GM08714 (cell line): ENCODE data around the gene CEP20.

Experiments
- H3K4me3 ChIP-seq: fragments of 200-500 bp; sonication (Bioruptor generic); 2 replicates; pipeline ENCODE4 v1.5.1; 2014; ENCODE audit warnings: mild to moderate bottlenecking, low read length, inconsistent platforms
- ZNF274 ChIP-seq: IDR thresholded peaks from 2 replicates; pipeline ENCODE4 v1.6.1; 2012; ENCODE audit warnings: mild to moderate bottlenecking, low read depth, low read length

The CEP20 gene

DNA sequence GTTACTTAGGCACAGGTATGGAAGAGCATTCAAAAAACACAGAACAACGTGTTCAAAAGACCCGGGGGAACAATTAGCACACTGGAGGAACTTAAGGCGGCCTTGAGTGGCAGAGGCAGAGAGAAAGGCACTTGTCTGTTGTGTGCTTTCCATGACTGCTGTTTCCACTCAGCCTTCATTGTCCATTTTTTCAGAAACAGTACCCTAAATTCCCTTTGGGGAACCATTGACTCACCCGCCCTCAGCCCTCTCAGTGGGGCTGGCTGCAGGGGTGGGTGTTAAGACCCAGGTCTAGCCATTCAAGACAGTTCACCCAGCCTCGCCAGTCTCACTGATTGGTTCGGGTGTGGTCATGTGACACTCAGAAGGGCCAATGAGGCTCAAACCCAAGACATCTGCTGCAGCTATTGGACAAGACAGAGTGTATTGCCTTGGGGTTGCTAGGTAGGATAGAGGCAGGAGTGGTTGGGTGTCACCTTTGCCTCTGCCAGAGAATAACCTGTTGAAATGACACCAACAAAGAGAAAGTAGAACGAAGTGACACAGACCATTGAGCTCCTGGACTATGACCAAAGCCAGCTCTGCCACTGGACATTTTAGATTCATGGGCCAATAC lies 19.6 kb upstream of the CEP20 start:
- H3K4me3 ChIP-seq, result no peak overlapping the region
- TF ChIP-seq ZNF274, result no peak

DNA sequence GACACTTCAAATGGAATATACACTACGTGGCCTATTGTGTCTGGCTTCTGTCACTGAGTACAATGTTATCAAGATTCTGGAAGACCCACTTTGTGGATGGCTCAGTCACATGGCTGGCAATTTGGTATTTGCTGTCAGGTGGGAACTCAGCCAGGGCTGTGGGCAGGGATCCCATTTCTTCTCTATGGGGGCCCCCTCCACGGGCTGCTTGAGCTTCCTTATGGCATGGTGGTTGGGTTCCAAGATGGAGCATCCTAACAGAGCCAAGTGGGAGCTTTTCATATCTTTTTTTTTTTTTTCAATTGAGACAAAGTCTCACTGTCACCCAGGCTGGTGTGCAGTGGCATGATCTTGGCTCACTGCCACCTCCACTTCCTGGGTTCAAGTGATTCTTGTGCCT lies 18.0 kb upstream of the CEP20 start:
- no peak overlapping the region for H3K4me3 ChIP-seq
- TF ChIP-seq ZNF274, result no peak

GRCh38 chr16:15903960-15904359 lies 15.6 kb upstream of the CEP20 start:
- H3K4me3 ChIP-seq, result no peak overlapping the region
- TF ChIP-seq ZNF274, result no peak

DNA sequence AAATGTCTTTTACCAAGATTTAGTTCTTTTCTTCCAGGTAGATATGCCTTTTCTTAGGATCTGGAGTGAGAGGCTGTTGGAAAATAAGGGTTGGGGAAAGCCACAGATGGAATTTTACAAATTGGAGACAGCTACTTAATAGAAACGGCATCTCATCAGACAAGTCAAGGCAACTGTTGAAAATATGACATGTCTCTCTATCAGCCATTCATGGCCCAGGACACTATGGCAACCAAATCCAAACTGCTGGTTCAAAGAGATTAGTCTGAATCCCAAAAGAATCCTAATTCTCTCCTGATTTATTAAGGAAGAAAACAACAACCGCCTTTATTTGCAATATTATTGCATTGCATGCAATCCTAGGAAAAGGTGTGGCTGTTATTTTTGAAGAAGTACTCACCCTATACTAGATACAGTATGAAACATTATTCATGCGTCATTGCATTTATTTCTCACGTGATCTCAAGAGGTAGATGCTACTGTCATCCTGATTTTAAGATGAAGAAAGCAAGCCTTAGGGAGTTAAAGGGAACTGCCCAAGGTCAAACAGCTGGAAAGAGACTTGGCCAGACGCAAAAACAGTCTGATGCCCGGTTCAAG lies 12.6 kb upstream of the CEP20 start:
- no peak overlapping the region for H3K4me3 ChIP-seq
- no peak for TF ChIP-seq ZNF274

DNA sequence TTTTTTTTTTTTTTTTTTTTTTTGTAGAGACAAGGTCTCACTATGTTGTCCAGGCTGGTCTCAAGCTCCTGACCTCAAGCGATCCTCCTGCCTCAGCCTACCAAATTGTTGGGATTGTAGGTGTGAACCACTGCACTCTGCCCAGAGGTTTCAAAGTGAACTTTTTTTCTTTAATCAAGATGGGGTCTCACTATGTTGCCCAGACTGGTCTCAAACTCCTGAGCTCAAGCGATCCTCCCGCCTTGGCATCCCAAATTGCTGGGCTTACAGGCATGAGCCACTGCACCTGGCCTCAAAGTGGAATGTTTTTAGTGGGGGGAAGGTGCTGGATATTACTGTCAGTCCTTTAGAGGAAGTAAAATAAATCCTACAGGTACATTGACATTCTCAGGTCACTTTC lies 12.0 kb upstream of the CEP20 start:
- no peak overlapping the region for H3K4me3 ChIP-seq
- TF ChIP-seq ZNF274, result no peak

DNA sequence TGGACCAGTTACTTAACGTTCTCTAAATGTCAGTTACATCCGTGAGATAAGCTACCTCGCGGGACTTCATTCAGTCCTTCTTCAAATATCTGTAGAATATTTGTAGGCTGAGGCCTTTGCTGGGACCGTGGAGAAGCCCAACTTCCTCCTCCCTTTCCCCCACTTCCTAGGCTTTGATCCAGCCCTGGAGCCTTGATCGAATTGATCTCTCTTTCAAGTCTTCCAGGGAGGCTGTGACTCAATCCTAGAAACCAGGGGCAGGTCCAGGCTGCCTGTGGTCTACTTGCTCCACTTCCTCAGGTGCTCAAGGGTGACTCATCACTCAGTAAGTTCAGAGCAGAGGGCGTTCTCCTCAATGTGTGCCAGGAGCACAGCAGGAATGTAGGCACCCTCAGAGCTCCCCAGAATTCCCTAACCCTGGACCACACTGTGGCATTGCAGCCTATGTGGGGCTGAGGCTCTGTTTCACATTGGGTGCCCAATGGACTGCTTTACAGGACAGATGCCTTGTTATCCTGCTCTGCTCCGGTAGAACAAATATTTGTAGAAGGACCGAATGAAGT lies 11.2 kb upstream of the CEP20 start:
- no peak overlapping the region for H3K4me3 ChIP-seq
- no peak for TF ChIP-seq ZNF274

DNA sequence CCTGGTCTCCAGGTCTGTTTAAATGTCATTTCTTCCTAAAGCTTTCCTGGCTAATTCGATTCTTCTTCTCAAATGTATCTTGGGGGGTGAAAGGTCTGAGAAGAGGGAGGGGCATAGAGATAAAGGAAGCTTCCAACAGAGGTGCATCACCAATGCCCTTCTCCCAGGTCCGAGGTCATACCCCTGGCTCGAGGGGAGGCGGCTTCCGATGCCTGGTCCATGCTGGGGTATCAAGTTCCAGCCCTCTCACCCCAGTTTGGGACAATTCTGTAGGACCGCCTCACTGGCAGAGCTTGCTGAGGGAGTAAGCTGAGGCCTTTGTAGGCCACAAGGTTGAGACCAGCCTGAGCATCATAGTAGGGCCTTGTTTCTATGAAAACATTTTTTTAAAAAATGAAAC lies 10.3 kb upstream of the CEP20 start:
- TF ChIP-seq ZNF274, result no peak
- no peak overlapping the region for H3K4me3 ChIP-seq

GRCh38 chr16:15897834-15898254 lies 9.4 kb upstream of the CEP20 start:
- TF ChIP-seq ZNF274, result no peak
- peak overlapping the region; percentile 7; the same call in 1 of the 2 replicates for H3K4me3 ChIP-seq

GRCh38 chr16:15897121-15897780 lies 8.8 kb upstream of the CEP20 start:
- no peak overlapping the region; the same call in 1 of the 2 replicates for H3K4me3 ChIP-seq
- no peak for TF ChIP-seq ZNF274

GRCh38 chr16:15894571-15895374 lies 6.4 kb upstream of the CEP20 start:
- H3K4me3 ChIP-seq, result no peak overlapping the region

DNA sequence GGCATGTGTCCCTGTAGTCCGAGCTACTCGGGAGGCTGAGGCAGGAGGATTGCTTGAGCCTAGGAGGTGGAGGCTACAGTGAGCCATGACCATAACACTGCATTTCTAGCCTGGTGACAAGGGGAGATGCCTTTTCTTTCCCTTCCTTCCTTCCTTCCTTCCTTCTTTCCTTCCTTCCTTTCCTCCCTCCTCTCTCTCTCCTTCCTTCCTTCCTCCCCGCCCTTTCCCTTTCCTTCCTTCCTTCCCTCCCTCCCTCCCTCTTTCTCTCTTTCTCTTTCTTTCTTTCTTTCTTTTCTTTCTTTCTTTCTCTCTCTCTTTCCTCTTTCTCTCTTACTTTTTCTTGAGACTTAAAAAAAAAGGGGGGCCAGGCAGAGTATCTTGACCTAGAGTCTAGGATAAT lies 3.1 kb upstream of the CEP20 start:
- H3K4me3 ChIP-seq, result no peak overlapping the region
- TF ChIP-seq ZNF274, result no peak

More at GRCh38 chr16:15894571-15895374, 6.4 kb upstream of the CEP20 start:
- no peak for TF ChIP-seq ZNF274

DNA sequence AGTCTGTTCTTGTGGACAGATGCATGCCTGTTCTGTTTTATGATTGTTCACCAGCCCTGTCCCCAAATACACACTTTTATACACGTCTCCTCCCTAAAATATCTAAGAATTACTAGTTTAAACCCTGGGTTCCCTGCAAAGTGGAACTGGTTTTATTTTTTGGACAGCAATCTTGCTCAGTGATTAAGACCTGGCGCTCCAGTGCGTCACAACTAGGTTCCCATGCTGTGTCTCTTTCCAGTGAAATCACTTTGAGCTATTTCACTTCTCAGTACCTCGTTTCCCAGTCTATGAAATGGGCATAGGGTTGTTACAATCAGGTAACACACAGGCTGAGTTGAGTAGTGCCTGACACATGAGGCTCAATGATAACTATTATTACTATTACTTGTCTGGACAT lies 1.1 kb downstream of the CEP20 start:
- TF ChIP-seq ZNF274, result no peak
- peak overlapping the region; percentile 94 for H3K4me3 ChIP-seq

- no peak overlapping the region for H3K4me3 ChIP-seq
- TF ChIP-seq ZNF274, result no peak
Observed at GRCh38 chr16:15886078-15886477, 2.3 kb downstream of the CEP20 start.

- H3K4me3 ChIP-seq, result no peak overlapping the region
- no peak for TF ChIP-seq ZNF274
Observed at GRCh38 chr16:15885560-15886001, 2.8 kb downstream of the CEP20 start.

DNA sequence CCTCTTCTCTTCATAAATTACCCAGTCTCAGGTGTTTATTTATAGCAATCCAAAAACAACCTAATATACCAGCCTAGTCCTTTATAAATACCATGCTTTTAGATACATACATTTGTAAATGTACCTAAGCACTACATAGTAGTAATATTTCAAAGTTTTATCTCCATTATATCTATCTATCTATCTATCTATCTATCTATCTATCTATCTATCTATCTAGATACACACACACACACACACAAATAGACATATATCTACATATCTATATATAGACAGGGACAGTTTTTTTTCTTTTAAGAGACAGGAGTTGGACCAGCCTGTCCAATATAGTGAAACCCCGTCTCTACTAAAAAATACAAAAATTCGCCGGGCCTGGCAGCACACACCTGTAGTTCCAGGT lies 5.8 kb downstream of the CEP20 start:
- TF ChIP-seq ZNF274, result no peak
- H3K4me3 ChIP-seq, result no peak overlapping the region
